ENCODE results near the gene C10orf88. TPM values are rescaled to one million over a fixed set of nuclear protein-coding genes. Genes with fewer than 3 reads are reported as not detected.

The C10orf88 gene
- total and polyA plus RNA-seq, 2 of the 13 experiments (the other 11 are each of a cell fraction or from before 2014, with no cell fraction given), result 4.6 to 11.8 TPM

DNA sequence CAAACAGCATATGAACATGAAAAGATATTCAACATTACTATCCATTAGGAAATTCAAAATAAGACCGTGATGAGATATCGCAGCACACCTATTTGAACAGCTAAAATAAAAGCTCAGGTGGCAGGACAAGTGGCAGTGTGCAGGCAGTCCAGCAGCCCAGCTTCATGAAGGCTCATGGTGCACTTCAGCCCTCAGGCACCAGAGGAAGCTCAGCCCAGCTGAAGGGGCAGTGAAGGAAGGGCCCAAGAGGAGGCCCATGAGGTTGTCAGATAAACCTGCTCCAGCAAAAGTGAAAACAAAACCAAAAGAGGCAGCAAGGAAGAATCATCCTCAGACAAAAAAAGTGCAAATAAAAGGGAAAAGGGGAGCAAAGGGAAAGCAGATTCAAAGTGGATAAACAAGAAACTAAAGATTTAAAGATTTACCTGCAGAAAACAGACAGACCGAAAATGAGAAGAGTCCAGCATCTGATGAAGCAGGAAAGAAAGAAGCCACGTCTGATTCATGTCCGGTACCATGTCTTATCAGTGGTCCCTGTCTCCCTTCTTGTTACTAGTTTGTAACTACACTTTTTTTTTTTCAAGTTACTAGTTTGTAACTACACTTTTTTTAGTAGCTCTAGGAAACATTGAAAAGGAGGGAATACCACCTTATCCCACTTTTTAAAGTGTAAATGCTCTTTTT lies 59.6 kb downstream of the C10orf88 start (continued):
- TF ChIP-seq NR1H2 (CRISPR knock-in tag; IDR thresholded peaks at IDR 0.05; ENCODE audit: borderline replicate concordance, low read depth) (no peak), DMAP1 (CRISPR knock-in tag; IDR thresholded peaks at IDR 0.05) (no peak), ZNF354B (CRISPR knock-in tag; IDR thresholded peaks at IDR 0.05) (no peak), HOXA7 (CRISPR knock-in tag; IDR thresholded peaks at IDR 0.05) (no peak), RBM39 (IDR thresholded peaks at IDR 0.05; ENCODE audit: low read depth, low read length, poor library complexity, severe bottlenecking) (no peak)

DNA sequence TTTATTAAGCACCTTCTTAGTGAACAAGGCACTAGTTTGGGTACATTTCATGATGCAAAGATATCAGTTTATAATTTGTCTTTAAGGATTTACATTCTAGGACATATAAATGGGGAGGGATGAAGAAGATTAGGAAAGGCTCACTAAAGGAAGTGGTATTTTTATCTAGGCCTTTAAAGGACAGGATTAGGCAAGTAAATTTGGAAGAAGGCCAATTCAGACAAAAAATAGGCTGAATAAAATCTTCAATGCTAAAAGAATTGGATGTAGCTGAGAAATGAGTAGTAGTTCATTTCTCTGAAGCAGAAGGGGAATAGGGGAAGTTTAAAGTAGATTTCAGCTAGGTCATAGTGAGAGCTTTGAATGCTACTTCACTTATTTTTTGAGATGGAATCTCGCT lies 69.9 kb downstream of the C10orf88 start:
- no peak for FAIRE-seq
- DNase-seq (ENCODE audit: low spot score), result no peak
- no peak overlapping the region for H3K4me2 ChIP-seq (ENCODE audit: low read depth, low read length)
- H3K27me3 ChIP-seq (ENCODE audit: control insufficient read depth in 1 of 2, insufficient read depth in 2 of 2, low read length in 2 of 2), result no peaks in the 10 kb centered on the region; a peak in 1 of 5 replicates
- no peak for ATAC-seq
- no peak overlapping the region for H2AFZ ChIP-seq (ENCODE audit: low read length)
- H3K4me1 ChIP-seq (ENCODE audit: insufficient read depth, low read length), result peaks cover 10% of the 10 kb centered on the region; the same call in 1 of the 2 replicates
- intact Hi-C loops (cut with micrococcal nuclease; ENCODE audit: unreplicated experiment), result no loop called here
- TF ChIP-seq ZNF761 (CRISPR knock-in tag; conservative IDR thresholded peaks at IDR 0.05), result no peak
- TF ChIP-seq MZF1 (CRISPR knock-in tag; IDR thresholded peaks at IDR 0.05; ENCODE audit: borderline replicate concordance), result no peak
- TF ChIP-seq ZNF629 (CRISPR knock-in tag; conservative IDR thresholded peaks at IDR 0.05), result no peak
- TF ChIP-seq, protein P1, sequence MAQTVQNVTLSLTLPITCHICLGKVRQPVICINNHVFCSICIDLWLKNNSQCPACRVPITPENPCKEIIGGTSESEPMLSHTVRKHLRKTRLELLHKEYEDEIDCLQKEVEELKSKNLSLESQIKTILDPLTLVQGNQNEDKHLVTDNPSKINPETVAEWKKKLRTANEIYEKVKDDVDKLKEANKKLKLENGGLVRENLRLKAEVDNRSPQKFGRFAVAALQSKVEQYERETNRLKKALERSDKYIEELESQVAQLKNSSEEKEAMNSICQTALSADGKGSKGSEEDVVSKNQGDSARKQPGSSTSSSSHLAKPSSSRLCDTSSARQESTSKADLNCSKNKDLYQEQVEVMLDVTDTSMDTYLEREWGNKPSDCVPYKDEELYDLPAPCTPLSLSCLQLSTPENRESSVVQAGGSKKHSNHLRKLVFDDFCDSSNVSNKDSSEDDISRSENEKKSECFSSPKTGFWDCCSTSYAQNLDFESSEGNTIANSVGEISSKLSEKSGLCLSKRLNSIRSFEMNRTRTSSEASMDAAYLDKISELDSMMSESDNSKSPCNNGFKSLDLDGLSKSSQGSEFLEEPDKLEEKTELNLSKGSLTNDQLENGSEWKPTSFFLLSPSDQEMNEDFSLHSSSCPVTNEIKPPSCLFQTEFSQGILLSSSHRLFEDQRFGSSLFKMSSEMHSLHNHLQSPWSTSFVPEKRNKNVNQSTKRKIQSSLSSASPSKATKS (CRISPR knock-in tag; IDR thresholded peaks at IDR 0.05), result no peak
- no peak for TF ChIP-seq ZNF124 (CRISPR knock-in tag; IDR thresholded peaks at IDR 0.05)
- no peak for TF ChIP-seq ZNF136 (CRISPR knock-in tag; IDR thresholded peaks at IDR 0.05; ENCODE audit: low read depth)
- TF ChIP-seq ZNF3 (CRISPR knock-in tag; IDR thresholded peaks at IDR 0.05), result no peak
- no peak for TF ChIP-seq RFX1 (IDR thresholded peaks at IDR 0.05)
- no peak for TF ChIP-seq SOX5 (CRISPR knock-in tag; IDR thresholded peaks at IDR 0.05; ENCODE audit: borderline replicate concordance)
- no peak for TF ChIP-seq ZNF703 (CRISPR knock-in tag; IDR thresholded peaks at IDR 0.05; ENCODE audit: borderline replicate concordance)
- no peak for TF ChIP-seq ZNF253 (CRISPR knock-in tag; IDR thresholded peaks at IDR 0.05; ENCODE audit: borderline replicate concordance)
- no peak for TF ChIP-seq ZBTB38 (CRISPR knock-in tag; IDR thresholded peaks at IDR 0.05)
- no peak for TF ChIP-seq ZNF792 (CRISPR knock-in tag; IDR thresholded peaks at IDR 0.05)
- no peak for TF ChIP-seq ZNF878 (CRISPR knock-in tag; IDR thresholded peaks at IDR 0.05)
- TF ChIP-seq, protein P2, sequence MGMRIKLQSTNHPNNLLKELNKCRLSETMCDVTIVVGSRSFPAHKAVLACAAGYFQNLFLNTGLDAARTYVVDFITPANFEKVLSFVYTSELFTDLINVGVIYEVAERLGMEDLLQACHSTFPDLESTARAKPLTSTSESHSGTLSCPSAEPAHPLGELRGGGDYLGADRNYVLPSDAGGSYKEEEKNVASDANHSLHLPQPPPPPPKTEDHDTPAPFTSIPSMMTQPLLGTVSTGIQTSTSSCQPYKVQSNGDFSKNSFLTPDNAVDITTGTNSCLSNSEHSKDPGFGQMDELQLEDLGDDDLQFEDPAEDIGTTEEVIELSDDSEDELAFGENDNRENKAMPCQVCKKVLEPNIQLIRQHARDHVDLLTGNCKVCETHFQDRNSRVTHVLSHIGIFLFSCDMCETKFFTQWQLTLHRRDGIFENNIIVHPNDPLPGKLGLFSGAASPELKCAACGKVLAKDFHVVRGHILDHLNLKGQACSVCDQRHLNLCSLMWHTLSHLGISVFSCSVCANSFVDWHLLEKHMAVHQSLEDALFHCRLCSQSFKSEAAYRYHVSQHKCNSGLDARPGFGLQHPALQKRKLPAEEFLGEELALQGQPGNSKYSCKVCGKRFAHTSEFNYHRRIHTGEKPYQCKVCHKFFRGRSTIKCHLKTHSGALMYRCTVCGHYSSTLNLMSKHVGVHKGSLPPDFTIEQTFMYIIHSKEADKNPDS (CRISPR knock-in tag; IDR thresholded peaks at IDR 0.05), result no peak
- TF ChIP-seq MED13 (CRISPR knock-in tag; IDR thresholded peaks at IDR 0.05), result no peak
- TF ChIP-seq ZNF235 (CRISPR knock-in tag; IDR thresholded peaks at IDR 0.05; ENCODE audit: borderline replicate concordance), result no peak
- no peaks in the 10 kb centered on the region for H3K79me2 ChIP-seq (ENCODE audit: insufficient read depth, low read length)
- in situ Hi-C loops (cut with HindIII; ENCODE audit: extremely low pct_ligation_motif_present, low pct_unique_long_range_greater_than_20kb), result no loop called here
- no peak overlapping the region for H3K27ac ChIP-seq (ENCODE audit: extremely low read length, insufficient read depth, low read length)
- WGBS (ENCODE audit: low lambda C conversion rate), result 54% methylated on average over 1 of the region's 1 CpG
- ChIA-PET CTCF (ENCODE audit: low intra/inter-chr PET ratio, low total read pairs) (no interaction called here), POLR2A (no interaction called here)
- no peak overlapping the region for H3K9ac ChIP-seq (ENCODE audit: insufficient read depth, low read depth, low read length)
- no peak overlapping the region for H3K4me3 ChIP-seq (replicated peaks in 1 of 3; ENCODE audit: insufficient read depth in 1 of 3, low read depth in 2 of 3, low read length in 3 of 3)
- no peaks in the 10 kb centered on the region for H3K36me3 ChIP-seq (replicated peaks in 1 of 2; ENCODE audit: control insufficient read depth in 1 of 2, insufficient read depth in 2 of 2, low read length in 2 of 2)
- no peaks in the 10 kb centered on the region for H4K20me1 ChIP-seq (ENCODE audit: insufficient read depth, low read length)
- BruUV-seq (replicated peaks), result no TSS peak
- H3K9me3 ChIP-seq (ENCODE audit: low read length), result no peaks in the 10 kb centered on the region

All from HepG2 (cell line).